ENCODE measurements around the gene SMLR1.

DNA sequence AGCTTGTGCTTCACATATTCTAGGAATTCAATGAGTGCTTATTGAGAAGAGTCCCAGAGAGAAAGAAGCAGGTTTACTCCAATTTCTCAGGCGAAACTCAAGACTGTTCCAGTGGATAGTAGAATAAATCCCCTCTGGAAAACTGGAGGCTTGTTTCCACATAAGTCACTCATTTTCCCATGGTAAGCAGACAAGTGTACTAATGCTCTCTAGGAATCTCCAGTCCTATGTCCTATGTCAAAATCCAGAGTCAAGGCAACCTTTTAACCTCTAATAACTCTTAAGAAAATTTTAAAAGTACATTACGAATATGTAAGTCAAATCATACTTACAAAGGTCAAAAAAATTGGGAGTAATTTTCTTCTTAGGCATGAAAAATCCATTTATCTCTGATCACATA lies 35.2 kb downstream of the SMLR1 start:
- TF ChIP-seq POLR2A (IDR thresholded peaks at IDR 0.05): no peak
- no peak for TF ChIP-seq CTCF (IDR thresholded peaks at IDR 0.05)

All from uterus (tissue), 2 donors.